SK-N-MC (cell line): Measurements from ENCODE around the gene ANTXR1.

ENCODE experiments used
- DNase-seq: peaks from one replicate; pipeline ENCODE4 v3.0.0-alpha.2; 2011; ENCODE audit warnings: low read depth, low spot score
- H3K27ac ChIP-seq: fragments of 200-600 bp; sonication (generic); 2 replicates; pipeline ENCODE4 v1.5.1; 2016; ENCODE audit warnings: mixed run types
- H3K36me3 ChIP-seq: fragments of 200-600 bp; sonication (generic); 2 replicates; pipeline ENCODE4 v1.6.1; 2017; ENCODE audit warnings: antibody characterized with exemption, low read length, mixed read lengths; ENCODE audit not compliant: insufficient read depth
- H3K4me3 ChIP-seq: fragments of 200-600 bp; sonication (generic); 2 replicates; pipeline ENCODE4 v1.5.1; 2016
- H3K9ac ChIP-seq: fragments of 200-600 bp; sonication (generic); 2 replicates; pipeline ENCODE4 v1.8.0; 2017; ENCODE audit warnings: mixed run types, mixed read lengths; ENCODE audit not compliant: insufficient read length
- H3K9me3 ChIP-seq: fragments of 200-600 bp; sonication (generic); 2 replicates; pipeline ENCODE4 v1.6.1; 2017; ENCODE audit warnings: low read depth, mild to moderate bottlenecking, antibody characterized with exemption, low read length, moderate library complexity, mixed read lengths
- EZH2 ChIP-seq: fragments of 200-600 bp; sonication (generic); IDR thresholded peaks from one replicate; pipeline ENCODE4 v1.6.1; 2017; ENCODE audit warnings: antibody characterized with exemption
- FOXP2 ChIP-seq: optimal IDR thresholded peaks from 2 replicates; pipeline ENCODE3; 2011; ENCODE audit warnings: mild to moderate bottlenecking, moderate library complexity; ENCODE audit not compliant: insufficient read depth; ENCODE audit errors: extremely low read length, control extremely low read depth
- POLR2AphosphoS5 ChIP-seq: IDR thresholded peaks from 2 replicates; pipeline ENCODE4 v1.6.1; 2012; ENCODE audit warnings: mild to moderate bottlenecking, low read depth, low read length, borderline replicate concordance

Gene ANTXR1

GRCh38 chr2:69118609-69119008 lies 105.6 kb downstream of the ANTXR1 start:
- Histone ChIP-seq H3K27ac (no peak overlapping the region), H3K4me3 (no peak overlapping the region), H3K36me3 (no peaks in the 10 kb centered on the region), H3K9ac (no peak overlapping the region), H3K9me3 (no peaks in the 10 kb centered on the region)
- TF ChIP-seq EZH2 (no peak), FOXP2 (no peak), POLR2AphosphoS5 (no peak)
- no peak for DNase-seq

GRCh38 chr2:69119104-69119894 lies 106.3 kb downstream of the ANTXR1 start:
- no peak for TF ChIP-seq EZH2
- TF ChIP-seq FOXP2, result no peak
- no peak for TF ChIP-seq POLR2AphosphoS5
- no peak overlapping the region for H3K9ac ChIP-seq
- H3K36me3 ChIP-seq, result no peaks in the 10 kb centered on the region
- H3K27ac ChIP-seq, result no peak overlapping the region
- no peak for DNase-seq
- H3K4me3 ChIP-seq, result no peak overlapping the region
- no peaks in the 10 kb centered on the region for H3K9me3 ChIP-seq

- TF ChIP-seq POLR2AphosphoS5, result no peak
- no peak for TF ChIP-seq EZH2
- no peak for TF ChIP-seq FOXP2
- H3K36me3 ChIP-seq, result no peaks in the 10 kb centered on the region
- DNase-seq, result no peak
Measured at GRCh38 chr2:69122271-69122670, 109.3 kb downstream of the ANTXR1 start.

GRCh38 chr2:69123182-69123581 lies 110.2 kb downstream of the ANTXR1 start:
- H3K4me3 ChIP-seq, result no peak overlapping the region
- H3K9ac ChIP-seq, result no peak overlapping the region
- H3K36me3 ChIP-seq, result no peaks in the 10 kb centered on the region
- DNase-seq, result no peak
- no peak for TF ChIP-seq EZH2
- TF ChIP-seq POLR2AphosphoS5, result no peak
- no peak for TF ChIP-seq FOXP2
- H3K9me3 ChIP-seq, result no peaks in the 10 kb centered on the region
- H3K27ac ChIP-seq, result no peak overlapping the region

More at GRCh38 chr2:69122271-69122670, 109.3 kb downstream of the ANTXR1 start:
- Histone ChIP-seq H3K9ac (no peak overlapping the region), H3K9me3 (no peaks in the 10 kb centered on the region), H3K27ac (no peak overlapping the region), H3K4me3 (no peak overlapping the region)

- Histone ChIP-seq H3K36me3 (no peaks in the 10 kb centered on the region), H3K4me3 (no peak overlapping the region), H3K27ac (no peak overlapping the region), H3K9ac (no peak overlapping the region), H3K9me3 (no peaks in the 10 kb centered on the region)
- TF ChIP-seq FOXP2, result no peak
- no peak for TF ChIP-seq POLR2AphosphoS5
- no peak for TF ChIP-seq EZH2
- DNase-seq, result no peak
Measured at GRCh38 chr2:69124343-69124742, 111.4 kb downstream of the ANTXR1 start.

GRCh38 chr2:69125816-69126215 lies 112.8 kb downstream of the ANTXR1 start:
- Histone ChIP-seq H3K27ac (no peak overlapping the region), H3K4me3 (no peak overlapping the region), H3K9me3 (no peaks in the 10 kb centered on the region), H3K36me3 (no peaks in the 10 kb centered on the region), H3K9ac (no peak overlapping the region)
- no peak for DNase-seq
- TF ChIP-seq POLR2AphosphoS5 (no peak), EZH2 (no peak), FOXP2 (no peak)

- no peak overlapping the region for H3K9ac ChIP-seq
- no peak overlapping the region for H3K27ac ChIP-seq
- no peaks in the 10 kb centered on the region for H3K9me3 ChIP-seq
- DNase-seq, result no peak
- no peak overlapping the region for H3K4me3 ChIP-seq
- no peak for TF ChIP-seq EZH2
- TF ChIP-seq POLR2AphosphoS5, result no peak
- no peak for TF ChIP-seq FOXP2
- H3K36me3 ChIP-seq, result no peaks in the 10 kb centered on the region
Measured at GRCh38 chr2:69126341-69126740, 113.4 kb downstream of the ANTXR1 start.

GRCh38 chr2:69131452-69131851 lies 118.5 kb downstream of the ANTXR1 start:
- no peaks in the 10 kb centered on the region for H3K36me3 ChIP-seq
- no peak for DNase-seq
- no peaks in the 10 kb centered on the region for H3K9me3 ChIP-seq
- no peak overlapping the region for H3K9ac ChIP-seq
- H3K27ac ChIP-seq, result no peak overlapping the region
- TF ChIP-seq EZH2 (no peak), FOXP2 (no peak), POLR2AphosphoS5 (no peak)
- H3K4me3 ChIP-seq, result no peak overlapping the region
